Measurements from ENCODE around the gene ABHD4.
"Not testable (repeated sequence)": the region's sequence is repeated elsewhere in the genome, so short reads cannot be mapped to it uniquely, and the experiment has no call there.

Gene ABHD4

GRCh38 chr14:22630066-22630465 lies 32.0 kb downstream of the ABHD4 start:
- DNase-seq, result no peak

GRCh38 chr14:22630486-22630885 lies 32.4 kb downstream of the ABHD4 start:
- DNase-seq, result no peak

GRCh38 chr14:22634233-22634900 lies 36.3 kb downstream of the ABHD4 start:
- no peak for DNase-seq

- DNase-seq, result not testable (repeated sequence)
These were observed 37.9 kb downstream of the ABHD4 start for GRCh38 chr14:22635980-22636379.

GRCh38 chr14:22640192-22640591 lies 42.1 kb downstream of the ABHD4 start:
- no peak for DNase-seq

- DNase-seq, result no peak
These were observed 43.7 kb downstream of the ABHD4 start for GRCh38 chr14:22641846-22642245.

GRCh38 chr14:22644305-22644635 lies 46.2 kb downstream of the ABHD4 start, which contains the start of gene OR6J1:
TSS of gene OR6J1 (minus strand) at chr14:22644352. CDS start at chr14:22634811, 9,541 bp downstream.
- DNase-seq, result no peak

GRCh38 chr14:22646570-22647254 lies 48.6 kb downstream of the ABHD4 start:
- DNase-seq, result no peak

GRCh38 chr14:22648506-22648905 lies 50.4 kb downstream of the ABHD4 start:
- no peak for DNase-seq

GRCh38 chr14:22650046-22650739 lies 52.1 kb downstream of the ABHD4 start:
- no peak for DNase-seq

- DNase-seq, result no peak
These were observed 52.9 kb downstream of the ABHD4 start for GRCh38 chr14:22650960-22651521.

- DNase-seq, result no peak
These were observed 53.5 kb downstream of the ABHD4 start for GRCh38 chr14:22651586-22651985.

GRCh38 chr14:22653012-22653621 lies 55.0 kb downstream of the ABHD4 start:
- DNase-seq, result peak; percentile 14

GRCh38 chr14:22656226-22656625 lies 58.1 kb downstream of the ABHD4 start:
- DNase-seq, result no peak

GRCh38 chr14:22656945-22657731 lies 59.0 kb downstream of the ABHD4 start:
- DNase-seq, result no peak

- DNase-seq, result no peak
These were observed 59.8 kb downstream of the ABHD4 start for GRCh38 chr14:22657861-22658260.

- no peak for DNase-seq
These were observed 60.8 kb downstream of the ABHD4 start for GRCh38 chr14:22658946-22659345.

GRCh38 chr14:22660654-22661053 lies 62.6 kb downstream of the ABHD4 start:
- no peak for DNase-seq
